CD4-positive, alpha-beta T cell treated with Interferon gamma for 1 hour (primary cell): Measurements from ENCODE around the gene IFITM1.
"Not testable (repeated sequence)": the region's sequence is repeated elsewhere in the genome, so short reads cannot be mapped to it uniquely, and the experiment has no call there.

Experiments
- DNase-seq: peaks from one replicate; pipeline ENCODE4 v3.0.0-alpha.2; 2020

The IFITM1 gene

DNA sequence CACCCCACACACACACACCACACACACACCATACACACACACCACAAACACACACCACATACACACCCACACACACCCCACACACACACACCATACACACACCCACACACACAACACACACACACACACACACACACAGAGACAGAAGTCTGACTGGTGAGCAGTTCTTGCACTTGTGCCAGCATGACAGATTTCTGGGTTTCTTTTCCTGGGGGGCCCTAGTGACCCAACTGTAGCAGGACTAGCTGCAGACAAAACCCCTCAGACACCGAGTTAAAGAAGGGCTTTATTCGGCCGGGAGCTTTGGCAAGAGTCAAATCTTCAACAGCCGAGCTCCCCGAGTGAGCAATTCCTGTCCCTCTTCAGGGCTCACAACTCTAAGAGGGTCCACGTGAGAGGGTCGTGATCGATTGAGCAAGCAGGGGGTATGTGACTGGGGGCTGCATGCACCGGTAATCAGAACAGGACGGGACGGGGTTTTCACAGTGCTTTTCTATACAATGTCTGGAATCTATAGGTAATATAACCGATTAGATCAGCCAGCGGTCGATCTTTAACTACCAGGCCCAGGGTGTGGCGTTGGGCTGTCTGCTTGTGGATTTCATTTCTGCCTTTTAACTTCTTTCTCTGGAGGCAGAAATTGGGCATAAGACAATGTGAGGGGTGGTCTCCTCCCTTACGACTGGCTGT, 36.3 kb downstream of the IFITM1 start:
- DNase-seq: not testable (repeated sequence)

DNA sequence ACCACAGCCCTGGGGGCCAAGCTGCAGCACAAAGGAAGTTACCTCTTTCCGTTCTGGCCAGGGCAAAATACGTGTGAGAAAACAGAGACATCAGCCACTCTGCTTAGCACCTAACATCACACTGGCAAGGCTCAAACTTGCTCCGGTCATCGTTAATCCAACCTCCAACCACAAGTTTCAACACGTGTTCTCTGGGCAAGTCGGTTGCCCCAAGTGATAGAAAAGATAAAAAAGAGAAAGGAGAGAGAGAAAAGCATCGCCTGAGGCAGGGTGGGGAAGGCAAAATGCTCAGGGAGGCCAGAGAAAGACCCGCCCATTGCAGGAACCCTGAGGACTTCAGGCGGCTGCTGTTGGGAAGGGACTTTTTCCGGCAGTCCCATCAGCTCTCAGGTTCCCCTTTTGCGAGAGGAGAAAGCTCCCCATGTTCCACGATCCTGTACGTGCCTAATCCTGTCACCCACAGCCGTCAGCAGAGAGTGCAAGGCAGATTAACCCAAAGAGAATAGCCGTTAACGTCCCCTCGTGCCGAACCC, 36.9 kb downstream of the IFITM1 start:
- no peak for DNase-seq

DNA sequence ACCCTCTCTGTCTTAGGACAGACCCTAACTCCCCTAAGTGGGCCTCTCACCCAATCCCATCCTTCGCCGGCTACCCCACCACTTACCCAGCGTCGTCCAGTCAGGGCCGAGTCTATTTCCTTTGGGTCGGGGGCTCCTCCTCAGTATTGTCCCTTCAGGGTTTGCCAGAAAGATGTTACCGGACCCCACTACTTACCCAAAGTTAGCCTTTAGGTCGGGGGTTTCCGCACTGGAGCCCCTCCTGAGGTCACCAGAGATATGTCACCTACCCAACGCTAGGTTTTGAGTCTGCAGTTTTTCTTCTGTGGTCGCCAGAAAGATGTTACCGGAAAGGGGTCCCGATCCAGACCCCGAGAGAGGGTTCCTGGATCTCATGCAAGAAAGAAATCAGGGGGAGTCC, 37.6 kb downstream of the IFITM1 start:
- no peak for DNase-seq

DNA sequence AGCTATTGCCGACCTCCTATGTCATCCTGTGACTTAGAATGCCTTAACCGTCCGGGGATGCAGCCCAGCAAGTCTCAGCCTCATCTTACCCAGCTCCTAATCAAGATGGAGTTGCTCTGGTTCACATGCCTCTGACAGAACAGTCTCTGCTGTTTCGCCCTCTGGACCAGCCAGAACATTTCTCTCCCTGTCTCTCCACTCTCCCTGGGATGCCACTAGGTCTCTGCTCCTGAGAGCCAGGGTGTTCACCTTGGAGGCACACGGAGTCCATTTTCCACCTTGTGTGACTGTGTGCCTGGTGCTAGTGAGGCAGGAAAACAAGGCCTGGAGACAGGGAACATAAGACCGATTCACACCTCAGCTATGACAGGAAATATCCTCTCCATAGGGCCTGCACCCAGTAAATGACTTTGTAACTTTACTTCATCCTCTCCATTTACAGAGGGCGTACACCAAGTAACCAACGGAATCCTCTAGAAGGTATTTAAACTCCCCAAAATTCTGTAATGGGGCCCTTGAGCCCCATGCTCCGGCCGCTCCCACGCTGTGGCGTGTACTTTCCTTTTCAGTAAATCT, 38.7 kb downstream of the IFITM1 start:
- no peak for DNase-seq

DNA sequence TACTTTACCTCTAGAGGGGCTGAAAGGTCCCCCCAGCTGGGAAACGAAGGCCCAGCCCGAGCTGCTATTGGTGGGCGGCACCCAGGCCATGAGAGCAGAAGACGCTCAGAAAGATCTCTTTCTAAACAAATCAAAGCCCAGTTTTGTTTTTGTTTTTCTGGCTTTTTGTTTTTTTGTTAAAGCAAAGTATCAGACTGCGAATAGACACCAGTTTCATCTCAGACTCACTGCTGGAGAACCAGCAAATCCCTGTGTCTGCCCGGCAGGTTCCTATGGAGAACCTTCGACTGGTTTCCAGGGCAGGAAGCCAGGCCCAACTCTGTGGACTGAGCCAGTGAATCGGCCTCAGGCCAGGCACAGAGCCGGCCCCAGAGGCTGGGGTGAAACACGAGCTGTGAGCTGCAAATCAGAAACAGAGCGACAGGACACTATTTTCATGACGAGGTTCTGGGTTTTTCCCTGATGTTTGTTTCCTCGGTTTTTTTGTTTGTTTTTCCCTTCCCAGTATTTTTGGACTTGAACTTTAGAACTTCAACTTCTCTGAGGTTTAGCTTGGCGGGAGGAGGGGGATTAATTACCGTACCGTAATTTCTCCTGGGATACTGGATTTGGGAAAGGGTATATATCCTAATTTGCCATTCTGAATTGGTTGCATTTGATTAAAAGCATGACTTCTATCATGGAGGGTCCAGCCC, 39.5 kb downstream of the IFITM1 start:
- no peak for DNase-seq

DNA sequence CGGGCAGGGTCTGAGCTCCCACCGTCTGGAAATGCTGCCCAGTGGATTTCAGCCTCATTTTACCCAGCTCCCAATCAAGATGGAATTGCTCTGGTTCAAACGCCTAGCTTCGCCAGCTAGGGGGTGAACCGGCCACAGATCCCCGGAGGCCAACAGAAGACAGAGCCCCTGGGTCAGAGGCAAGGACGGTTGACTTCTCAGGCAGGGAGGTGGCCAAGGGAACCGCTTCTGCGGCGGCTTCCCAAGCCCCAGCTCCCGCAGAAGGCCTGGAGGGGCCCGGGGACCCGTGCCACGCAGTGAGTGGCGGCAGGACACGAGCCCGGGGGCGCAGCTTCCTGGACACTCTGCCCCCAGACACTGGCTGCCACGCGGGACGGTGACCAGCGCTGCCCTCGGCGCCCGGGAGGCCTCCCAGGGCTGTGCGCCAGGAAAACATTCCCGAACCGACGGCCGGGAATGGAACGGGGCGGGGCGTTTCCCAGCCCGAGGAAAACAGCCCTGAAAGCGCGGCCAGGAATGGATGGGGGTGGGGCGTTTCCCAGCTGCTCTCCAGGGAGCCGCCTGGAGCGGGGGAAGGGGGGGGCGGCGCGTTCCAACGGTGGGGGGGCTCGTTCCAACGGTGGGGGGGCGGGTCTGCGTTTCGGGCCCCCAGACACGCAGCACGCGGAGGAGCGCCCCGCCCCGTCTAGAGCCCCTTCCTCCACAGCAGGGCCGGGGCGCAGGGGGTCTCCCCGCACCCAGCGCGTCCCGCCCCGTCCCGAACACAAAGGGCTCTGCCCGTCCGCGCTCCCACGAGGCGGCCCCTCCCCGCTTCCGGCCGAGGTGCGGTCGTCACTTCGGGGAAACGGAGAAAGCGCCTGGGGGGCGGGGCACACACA, 42.0 kb downstream of the IFITM1 start:
- peak; percentile 89 for DNase-seq

DNA sequence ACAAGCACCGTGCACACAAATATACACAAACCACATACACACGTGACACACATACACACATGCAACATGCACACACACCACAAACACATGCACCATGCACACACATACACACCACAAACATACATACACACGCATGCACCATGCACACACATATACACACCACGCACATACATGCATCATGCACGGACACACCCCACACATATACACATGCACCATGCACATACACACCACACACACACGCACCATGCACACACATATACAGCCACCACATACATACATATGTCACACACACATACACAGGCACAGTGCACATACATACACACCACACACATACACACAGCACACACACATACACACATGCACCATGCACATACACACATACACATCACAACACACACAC, 42.8 kb downstream of the IFITM1 start:
- DNase-seq: no peak

DNA sequence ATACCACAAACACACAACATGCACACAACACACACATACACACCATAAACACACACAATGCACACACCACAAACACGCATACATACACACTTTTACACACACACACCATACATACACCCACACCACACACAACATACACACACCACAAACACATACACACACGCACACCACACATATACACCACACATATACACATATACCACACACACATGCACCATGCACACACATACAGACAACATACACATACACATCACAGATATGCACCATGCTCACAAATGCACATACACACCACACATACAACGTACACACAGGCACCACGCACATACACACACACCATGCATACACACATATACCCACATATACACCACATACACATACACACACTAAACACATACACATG, 43.7 kb downstream of the IFITM1 start:
- DNase-seq: no peak

DNA sequence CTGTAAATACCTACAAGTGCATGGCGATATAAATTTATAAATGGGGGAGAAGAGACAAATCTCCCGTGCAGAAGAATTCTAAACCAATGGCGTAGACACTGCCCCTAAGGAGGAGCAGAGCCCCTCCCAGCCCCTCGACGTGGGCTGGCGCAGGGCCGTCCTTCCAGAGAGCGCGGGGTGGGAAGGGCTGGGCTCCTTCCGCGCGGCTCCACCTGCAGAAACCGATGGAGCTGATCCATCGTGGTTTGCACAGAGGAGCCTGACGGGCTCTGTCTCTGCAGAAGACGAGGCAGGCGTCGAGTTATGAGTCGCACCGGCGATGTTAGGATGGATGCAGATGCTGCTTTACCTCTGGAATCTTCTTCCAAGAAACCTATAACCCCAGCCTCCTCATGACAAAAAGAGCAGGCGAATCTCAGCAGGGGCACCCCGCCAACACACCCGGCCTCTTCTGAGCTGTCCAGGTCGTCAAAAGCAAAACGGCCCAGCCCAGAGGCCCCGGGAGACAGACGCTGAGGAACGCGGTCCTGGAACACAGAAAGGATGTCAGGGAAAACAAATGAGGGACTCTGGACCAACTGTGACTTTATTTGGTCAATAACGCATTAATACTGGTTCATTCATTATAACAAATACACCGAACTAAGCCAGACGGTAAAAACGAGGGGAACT, 44.4 kb downstream of the IFITM1 start:
- DNase-seq: no peak

DNA sequence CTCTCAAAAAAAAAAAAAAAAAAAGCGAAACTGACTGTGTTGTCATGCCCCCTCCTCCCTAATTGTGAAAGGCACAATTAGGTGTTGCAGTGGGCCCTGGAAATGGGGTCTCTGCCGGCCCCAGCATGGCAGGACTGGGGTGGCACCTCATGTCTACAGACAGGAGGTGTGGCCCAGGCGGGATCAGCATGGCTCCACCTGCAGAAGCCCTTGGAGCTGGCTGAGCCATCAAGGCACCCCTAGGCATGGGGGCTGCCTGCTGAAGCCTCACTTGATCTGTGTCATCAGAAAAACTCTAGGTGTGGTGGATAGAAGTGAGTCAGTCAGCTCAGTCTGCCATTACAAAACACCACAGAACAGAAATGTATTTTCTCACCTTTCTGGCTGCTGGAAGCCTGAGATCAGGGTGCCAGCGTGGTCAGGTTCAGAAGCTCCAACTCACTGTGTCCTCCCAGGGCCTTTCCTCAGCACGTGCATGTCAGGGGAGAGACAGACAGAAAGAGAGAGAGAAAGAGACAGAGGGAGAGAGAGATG, 45.4 kb downstream of the IFITM1 start:
- peak; percentile 25 for DNase-seq

DNA sequence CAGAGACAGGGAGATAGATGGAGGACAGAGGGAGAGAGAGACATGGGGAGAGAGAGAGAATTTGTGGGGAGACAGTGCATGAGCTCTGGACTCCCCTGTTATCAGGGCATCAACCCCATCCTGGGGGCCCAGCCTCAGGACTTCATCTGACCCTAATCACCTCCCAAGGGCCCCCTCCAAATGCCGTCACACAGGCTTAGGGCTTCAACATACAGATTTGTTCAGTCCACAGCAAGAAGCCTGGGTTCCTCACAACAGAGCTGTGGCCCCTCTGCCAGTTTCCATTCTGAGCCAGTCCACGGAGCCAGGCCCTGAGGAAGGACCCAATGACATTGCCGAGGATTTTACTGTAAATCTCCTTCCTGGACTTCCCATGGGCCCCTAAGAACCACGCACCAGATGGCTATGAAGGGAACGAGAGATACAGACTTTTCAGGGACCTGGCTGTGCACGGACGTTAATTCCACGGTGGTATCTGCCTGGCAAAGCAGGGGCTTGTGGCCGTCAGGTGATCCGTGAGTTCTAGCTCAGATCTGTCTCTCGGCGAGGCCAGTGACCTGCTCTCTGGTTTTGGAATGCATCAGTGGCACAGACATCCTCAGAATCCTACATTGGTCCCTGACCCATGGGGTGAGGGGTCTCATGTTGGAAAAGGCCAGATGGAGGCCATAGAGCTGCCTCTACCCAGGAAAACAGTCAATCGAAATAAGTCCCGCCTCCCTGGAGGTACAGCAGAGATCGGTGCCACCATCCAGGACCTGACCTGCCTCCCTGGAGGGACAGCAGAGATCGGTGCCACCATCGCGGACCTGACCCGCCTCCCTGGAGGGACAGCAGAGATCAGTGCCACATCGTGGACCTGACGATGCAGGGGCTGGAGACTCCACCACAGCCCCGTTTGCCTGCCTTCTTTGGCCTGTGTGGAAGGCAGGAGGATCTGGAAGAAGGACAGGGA, 46.8 kb downstream of the IFITM1 start:
- DNase-seq: no peak

DNA sequence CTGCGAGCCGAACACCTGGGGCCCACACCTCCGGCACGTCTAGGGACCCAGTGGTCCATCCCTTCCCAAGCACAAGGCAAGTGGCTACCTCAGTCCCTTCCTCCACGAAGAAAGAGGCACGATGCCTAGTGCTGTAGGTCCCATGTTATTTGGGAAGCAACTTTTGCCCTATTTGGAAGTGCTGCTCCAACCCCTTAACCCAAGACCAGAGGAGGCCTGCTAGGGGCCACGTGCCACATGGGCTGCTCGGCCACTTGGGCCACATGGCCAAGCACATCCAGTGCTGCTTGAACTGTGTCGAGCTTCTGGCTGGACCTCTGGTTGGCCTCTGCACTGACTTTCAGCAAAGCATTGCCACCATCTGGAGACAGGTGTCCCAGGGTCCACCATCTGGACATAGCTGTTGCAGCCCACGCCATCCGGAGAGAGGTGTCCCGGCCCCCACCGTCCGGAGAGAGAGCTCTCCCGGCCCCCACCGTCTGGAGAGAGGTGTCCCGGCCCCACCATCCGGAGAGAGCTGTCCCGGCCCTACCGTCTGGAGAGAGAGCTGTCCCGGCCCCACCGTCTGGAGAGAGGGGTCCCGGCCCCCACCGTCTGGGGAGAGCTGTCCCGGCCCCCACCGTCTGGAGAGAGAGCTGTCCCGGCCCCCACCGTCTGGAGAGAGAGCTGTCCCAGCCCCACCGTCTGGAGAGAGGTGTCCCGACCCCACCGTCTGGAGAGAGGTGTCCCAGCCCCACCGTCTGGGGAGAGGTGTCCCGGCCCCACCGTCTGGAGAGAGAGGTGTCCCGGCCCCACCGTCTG, 49.0 kb downstream of the IFITM1 start:
- no peak for DNase-seq

DNA sequence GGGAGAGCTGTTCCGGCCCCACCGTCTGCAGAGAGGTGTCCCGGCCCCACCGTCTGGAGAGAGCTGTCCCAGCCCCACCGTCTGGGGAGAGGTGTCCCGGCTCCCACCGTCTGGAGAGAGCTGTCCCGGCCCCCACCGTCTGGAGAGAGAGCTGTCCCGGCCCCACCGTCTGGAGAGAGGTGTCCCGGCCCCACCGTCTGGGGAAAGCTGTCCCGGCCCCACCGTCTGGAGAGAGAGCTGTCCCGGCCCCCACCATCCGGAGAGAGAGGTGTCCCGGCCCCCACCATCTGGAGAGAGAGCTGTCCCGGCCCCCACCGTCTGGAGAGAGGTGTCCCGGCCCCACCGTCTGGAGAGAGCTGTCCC, 49.6 kb downstream of the IFITM1 start:
- not testable (repeated sequence) for DNase-seq

DNA sequence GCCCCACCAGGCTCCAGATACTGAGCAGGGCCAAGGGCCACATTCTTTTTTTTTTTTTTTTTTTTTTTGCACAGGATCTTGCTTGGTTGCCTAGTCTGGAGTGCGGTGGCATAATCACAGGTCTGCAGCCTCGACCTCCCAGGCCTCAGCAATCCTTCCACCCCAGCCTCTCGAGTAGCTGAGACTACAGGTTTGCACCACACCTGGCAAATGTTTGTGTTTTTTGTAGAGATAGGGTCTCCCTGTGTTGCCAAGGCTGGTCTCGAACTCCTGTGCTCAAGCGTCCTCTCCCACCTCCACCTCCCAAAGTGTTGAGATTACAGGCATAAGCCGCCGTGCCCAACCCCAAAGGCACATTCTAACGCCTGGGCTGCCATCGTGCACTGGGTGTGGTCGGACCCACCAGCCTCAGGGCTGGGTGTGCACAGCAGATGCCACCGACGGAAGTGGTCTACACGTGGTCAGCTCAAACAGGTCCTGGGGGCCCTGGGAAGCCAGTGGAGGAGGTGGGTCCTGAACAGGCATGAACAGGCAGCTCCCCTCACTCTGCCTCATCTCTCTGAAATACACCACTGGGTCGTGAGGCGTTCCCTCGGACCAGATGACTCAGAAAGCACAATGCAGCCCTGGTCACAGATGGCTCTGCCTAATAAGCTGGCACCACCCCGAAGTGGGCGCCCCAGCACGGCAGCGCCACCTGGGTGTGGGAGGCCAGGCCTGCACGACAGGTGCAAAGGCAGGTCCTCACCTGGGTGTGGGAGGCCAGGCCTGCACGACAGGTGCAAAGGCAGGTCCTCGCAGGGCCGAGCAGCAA, 50.3 kb downstream of the IFITM1 start:
- peak; percentile 68 for DNase-seq
